ENCODE results near the gene DMRTB1.

- TF ChIP-seq, protein P1, sequence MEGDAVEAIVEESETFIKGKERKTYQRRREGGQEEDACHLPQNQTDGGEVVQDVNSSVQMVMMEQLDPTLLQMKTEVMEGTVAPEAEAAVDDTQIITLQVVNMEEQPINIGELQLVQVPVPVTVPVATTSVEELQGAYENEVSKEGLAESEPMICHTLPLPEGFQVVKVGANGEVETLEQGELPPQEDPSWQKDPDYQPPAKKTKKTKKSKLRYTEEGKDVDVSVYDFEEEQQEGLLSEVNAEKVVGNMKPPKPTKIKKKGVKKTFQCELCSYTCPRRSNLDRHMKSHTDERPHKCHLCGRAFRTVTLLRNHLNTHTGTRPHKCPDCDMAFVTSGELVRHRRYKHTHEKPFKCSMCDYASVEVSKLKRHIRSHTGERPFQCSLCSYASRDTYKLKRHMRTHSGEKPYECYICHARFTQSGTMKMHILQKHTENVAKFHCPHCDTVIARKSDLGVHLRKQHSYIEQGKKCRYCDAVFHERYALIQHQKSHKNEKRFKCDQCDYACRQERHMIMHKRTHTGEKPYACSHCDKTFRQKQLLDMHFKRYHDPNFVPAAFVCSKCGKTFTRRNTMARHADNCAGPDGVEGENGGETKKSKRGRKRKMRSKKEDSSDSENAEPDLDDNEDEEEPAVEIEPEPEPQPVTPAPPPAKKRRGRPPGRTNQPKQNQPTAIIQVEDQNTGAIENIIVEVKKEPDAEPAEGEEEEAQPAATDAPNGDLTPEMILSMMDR (IDR thresholded peaks at IDR 0.05): no peak
- no peak for TF ChIP-seq POLR2A (IDR thresholded peaks at IDR 0.05)
Measured at GRCh38 chr1:53483170-53483569, 24.0 kb downstream of the DMRTB1 start.
